GM18519 (cell line): ENCODE data around the gene LAMA2.
"Not testable (repeated sequence)": the region's sequence is repeated elsewhere in the genome, so short reads cannot be mapped to it uniquely, and the experiment has no call there.

Source experiments
- ATAC-seq: cut with Tn5 transposase; IDR thresholded peaks from one replicate; pipeline ENCODE4 v1.9.1; 2021; ENCODE audit warnings: mild to moderate bottlenecking, moderate library complexity; ENCODE audit not compliant: unreplicated experiment, low FRiP score

The LAMA2 gene

GRCh38 chr6:129113637-129114036 lies 230.7 kb downstream of the LAMA2 start:
- ATAC-seq, result no peak

- ATAC-seq, result no peak
These were observed 231.9 kb downstream of the LAMA2 start for GRCh38 chr6:129114636-129115391.

GRCh38 chr6:129115471-129115870 lies 232.5 kb downstream of the LAMA2 start:
- no peak for ATAC-seq

GRCh38 chr6:129117355-129117754 lies 234.4 kb downstream of the LAMA2 start:
- ATAC-seq, result no peak

GRCh38 chr6:129120856-129121638 lies 238.1 kb downstream of the LAMA2 start:
- ATAC-seq, result no peak

GRCh38 chr6:129124347-129124746 lies 241.4 kb downstream of the LAMA2 start:
- no peak for ATAC-seq

- ATAC-seq, result no peak
These were observed 247.2 kb downstream of the LAMA2 start for GRCh38 chr6:129130106-129130505.

- ATAC-seq, result no peak
These were observed 248.2 kb downstream of the LAMA2 start for GRCh38 chr6:129130959-129131681.

GRCh38 chr6:129133770-129134192 lies 250.8 kb downstream of the LAMA2 start:
- ATAC-seq, result no peak

- no peak for ATAC-seq
These were observed 251.6 kb downstream of the LAMA2 start for GRCh38 chr6:129134535-129134934.

- ATAC-seq, result no peak
These were observed 252.5 kb downstream of the LAMA2 start for GRCh38 chr6:129135451-129135850.

- ATAC-seq, result no peak
These were observed 253.8 kb downstream of the LAMA2 start for GRCh38 chr6:129136751-129137150.

- ATAC-seq, result no peak
These were observed 255.9 kb downstream of the LAMA2 start for GRCh38 chr6:129138739-129139405.

- ATAC-seq, result no peak
These were observed 257.6 kb downstream of the LAMA2 start for GRCh38 chr6:129140526-129140925.

- no peak for ATAC-seq
These were observed 258.6 kb downstream of the LAMA2 start for GRCh38 chr6:129141499-129141898.

GRCh38 chr6:129146902-129147301 lies 264.0 kb downstream of the LAMA2 start:
- ATAC-seq, result no peak

- ATAC-seq, result no peak
These were observed 267.6 kb downstream of the LAMA2 start for GRCh38 chr6:129150507-129150906.

- ATAC-seq, result no peak
These were observed 270.3 kb downstream of the LAMA2 start for GRCh38 chr6:129153257-129153656.

- not testable (repeated sequence) for ATAC-seq
These were observed 276.3 kb downstream of the LAMA2 start for GRCh38 chr6:129159242-129159641.

- no peak for ATAC-seq
These were observed 279.7 kb downstream of the LAMA2 start for GRCh38 chr6:129162605-129163004.

- ATAC-seq, result no peak
These were observed 280.6 kb downstream of the LAMA2 start for GRCh38 chr6:129163551-129163950.
